GM21528 (cell line): ENCODE measurements around the gene TSBP1.
"Not testable (repeated sequence)": the region's sequence is repeated elsewhere in the genome, so short reads cannot be mapped to it uniquely, and the experiment has no call there.

Experiments
- ATAC-seq: cut with Tn5 transposase; IDR thresholded peaks from one replicate; pipeline ENCODE4 v1.9.1; 2021; ENCODE audit warnings: mild to moderate bottlenecking, moderate library complexity; ENCODE audit not compliant: unreplicated experiment, low FRiP score

TSBP1 gene

DNA sequence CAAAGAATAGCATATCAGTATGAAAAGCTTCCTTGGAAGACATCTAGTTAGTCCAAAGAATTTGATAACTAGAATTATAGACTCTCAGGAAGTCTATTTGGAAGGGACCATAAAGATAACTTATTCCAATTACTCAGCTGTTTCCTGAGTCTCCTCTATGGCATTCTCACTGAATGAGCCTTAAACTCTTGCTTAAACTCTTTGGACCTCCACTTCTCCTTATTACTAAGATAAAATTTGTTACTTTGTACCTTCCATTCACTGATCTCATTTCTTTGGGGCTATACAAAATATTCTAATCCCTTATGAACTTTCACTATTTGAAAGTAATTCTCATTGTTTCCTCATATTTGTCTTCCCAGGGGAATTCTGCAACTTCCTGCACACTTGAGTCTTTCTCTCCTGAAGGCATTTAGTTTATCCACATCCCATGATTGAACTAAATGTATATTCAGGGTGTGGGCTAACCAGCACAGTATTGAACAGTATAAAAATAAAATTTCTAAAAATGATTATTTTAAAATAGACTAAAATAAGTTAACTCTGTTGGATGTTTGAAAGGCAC is 80.7 kb downstream of the TSBP1 start:
- no peak for ATAC-seq

DNA sequence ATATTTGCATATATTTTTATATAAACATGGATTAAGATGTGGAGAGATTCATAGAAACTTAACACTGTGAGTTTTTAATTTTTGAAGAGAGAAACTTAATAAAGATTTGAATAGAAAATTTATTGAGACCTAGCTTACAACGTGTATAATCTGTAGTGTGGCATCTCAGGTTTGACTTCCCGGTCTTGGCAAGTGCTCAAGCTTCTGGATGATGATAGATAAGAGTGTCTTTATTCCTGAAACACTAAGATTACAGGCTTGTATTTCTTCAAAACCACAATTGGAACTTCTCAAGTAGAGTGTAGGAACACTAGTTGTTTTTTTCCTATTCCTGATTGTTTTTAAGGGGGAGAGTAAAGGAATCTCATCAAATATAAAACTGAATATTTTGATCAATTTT is 83.3 kb downstream of the TSBP1 start:
- ATAC-seq = no peak

DNA sequence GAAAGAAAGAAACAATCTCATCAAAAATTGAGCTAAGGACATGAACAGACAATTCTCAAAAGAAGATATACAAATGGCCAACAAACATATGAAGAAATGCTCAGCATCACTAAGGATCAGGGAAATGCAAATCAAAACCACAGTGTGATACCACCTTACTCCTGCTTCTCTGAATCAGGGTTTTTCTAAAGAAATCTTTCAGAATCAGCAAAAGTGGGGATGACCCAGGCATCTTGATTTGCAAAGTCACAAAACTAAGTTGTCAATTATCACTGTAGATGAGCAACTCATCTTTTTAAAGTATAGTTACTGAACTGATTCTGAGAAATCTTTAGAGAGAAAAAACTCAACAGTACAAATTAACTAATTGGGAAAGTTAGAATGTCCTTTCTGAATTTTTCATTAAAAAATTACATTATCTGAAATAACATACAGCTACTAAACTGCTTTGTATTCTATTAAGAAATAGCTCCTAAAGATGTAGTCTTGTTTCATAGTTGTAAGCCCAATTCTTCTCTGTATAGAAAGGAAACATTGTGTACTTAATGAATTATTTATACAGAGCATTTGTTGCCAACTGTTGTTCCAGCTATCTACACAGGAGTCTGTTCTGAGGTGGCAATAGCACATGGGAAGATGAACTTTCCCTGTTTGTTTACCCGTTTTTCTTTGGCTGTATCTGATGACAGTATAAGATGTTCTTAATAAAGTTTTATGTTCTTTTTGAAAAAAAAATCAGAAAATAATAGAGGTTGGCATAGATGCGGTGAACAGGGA is 97.7 kb downstream of the TSBP1 start:
- ATAC-seq = not testable (repeated sequence)

- ATAC-seq = no peak
Measured at GRCh38 chr6:32271429-32271828, 100.3 kb downstream of the TSBP1 start.

DNA sequence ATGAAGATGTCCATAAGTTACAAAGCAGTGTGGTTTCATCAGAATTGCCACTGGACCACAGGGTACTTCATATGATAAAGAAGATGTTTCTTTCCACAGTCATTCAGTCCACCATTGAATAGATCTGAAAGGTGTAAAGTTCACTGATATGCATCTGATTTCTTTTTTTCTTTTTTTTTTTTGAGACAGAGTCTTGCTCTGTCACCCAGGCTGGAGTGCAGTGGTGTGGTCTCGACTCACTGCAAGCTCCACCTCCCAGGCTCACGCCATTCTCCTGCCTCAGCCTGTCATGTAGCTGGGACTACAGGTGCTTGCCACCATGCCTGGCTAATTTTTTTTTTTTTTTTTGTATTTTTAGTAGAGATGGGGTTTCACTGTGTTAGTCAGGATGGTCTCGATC is 103.2 kb downstream of the TSBP1 start:
- ATAC-seq = not testable (repeated sequence)

DNA sequence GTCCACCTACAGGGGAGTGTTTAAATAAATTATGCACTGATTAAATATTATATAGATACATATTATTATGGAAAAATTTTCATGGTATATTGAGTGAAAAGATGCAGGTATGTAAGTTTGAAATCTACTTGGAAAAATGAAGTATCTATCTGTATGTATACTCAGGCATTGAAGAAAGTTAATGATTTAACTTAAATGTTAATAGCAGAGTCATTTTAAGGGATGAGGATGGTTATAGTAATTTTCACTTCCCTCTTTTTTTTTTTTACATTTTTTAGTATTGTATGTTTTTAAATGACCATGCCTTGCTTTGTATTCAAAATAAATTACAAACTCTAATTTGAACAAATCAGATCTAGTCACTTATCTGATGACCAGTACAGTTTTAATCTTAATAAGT is 104.7 kb downstream of the TSBP1 start:
- ATAC-seq = no peak

DNA sequence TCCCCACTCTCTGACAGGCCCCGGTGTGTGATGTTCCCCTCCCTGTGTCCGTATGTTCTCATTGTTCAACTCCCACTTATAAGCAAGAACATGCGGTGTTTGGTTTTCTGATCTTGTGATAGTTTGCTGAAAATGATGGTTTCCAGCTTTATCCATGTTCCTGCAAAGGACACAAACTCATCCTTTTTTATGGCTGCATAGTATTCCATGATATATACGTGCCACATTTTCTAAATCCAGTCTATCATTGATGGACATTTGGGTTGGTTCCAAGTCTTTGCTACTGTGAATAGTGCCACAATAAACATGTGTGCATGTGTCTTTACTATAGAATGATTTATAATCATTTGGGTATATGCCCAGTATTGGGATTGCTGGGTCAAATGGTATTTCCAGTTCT is 114.4 kb downstream of the TSBP1 start:
- ATAC-seq = not testable (repeated sequence)

DNA sequence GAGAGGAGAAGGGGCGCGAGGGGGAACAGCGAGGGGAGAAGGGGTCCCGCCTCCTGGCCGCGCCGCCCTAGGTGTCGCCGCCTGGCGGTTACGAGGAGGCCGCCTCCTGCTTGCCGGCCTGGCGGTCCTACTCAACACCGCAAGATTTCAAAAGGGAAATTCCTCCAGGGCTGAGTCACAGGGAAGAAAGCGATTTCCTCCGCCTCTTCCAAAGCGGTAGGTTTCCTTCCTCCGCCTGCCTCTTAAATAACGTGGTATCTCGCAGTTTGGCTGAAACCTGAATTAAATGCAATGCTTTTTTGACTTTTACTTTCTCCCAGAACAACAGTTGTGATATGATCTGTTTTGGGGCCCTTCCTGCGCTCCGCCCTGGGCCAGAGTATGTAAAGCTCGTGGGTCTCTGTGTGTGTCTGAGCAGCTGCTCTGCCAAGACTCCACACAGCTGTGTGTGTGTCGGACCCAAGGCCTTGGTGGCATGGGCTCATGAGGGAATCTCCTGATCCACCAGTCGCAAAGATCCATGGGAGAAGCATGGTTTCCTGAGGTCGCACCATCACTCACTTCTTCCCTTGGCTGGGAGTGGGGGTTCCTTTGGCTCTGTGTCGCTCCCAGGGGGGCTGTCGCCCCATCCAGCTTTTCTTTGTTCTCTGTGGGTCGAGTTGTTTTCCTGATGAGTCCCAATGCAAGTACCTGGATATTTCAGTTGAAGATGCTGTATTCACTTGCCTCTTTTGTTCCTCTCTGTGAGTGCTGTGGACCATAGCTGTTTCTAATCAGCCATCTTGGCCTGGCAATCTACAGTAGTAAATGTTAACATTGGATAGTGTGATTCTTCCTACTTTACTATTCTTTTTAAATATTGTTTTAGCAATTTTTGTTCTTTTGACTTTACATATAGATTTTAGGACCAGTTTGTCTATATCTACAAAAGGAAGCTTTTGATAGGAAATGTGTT is 116.2 kb downstream of the TSBP1 start:
- ATAC-seq = no peak

DNA sequence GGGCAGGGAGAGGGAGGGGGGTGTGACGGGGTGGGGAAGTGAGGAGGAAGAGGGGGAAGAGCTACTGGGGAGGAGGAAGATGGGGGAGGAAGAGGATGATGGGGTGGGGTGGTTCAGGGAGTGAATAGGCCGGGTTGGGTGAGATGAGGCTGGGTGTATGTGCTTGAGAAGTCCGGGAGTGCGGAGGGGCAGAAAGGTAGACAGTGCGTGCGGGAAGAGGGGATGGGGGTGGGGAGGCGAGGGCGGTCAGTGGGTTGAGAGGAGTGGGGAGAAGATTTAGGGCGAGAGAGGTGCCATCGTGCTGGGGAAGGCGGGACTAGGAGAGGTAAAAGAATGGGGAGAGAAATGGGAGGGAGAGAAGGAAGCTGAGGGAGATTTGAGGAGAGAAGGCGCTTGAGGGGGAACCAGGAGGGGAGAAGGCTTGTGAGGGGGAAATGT is 116.9 kb downstream of the TSBP1 start:
- no peak for ATAC-seq

- ATAC-seq = no peak
Measured at GRCh38 chr6:32252331-32253009, 119.2 kb downstream of the TSBP1 start.

GRCh38 chr6:32249262-32249661 is 122.4 kb downstream of the TSBP1 start:
- no peak for ATAC-seq

DNA sequence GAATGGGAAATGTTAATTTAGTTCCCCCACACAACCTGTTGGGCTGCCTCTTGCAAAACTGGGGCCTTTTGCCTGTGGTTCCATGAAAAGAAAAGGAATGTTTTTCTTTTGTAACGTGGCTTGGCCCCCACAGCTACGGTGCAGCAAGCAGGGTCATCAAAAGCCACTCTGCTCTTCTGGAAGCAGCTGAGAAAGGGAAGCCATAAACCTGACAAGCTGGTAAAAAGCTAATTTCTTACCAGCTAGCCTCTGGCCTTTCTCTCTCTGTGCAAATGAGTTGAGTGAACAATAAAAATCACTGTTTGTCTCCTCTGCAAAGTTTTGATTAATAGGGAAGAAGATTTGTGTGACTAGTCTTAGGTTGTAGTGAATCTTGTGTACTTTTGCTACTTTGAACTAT is 124.3 kb downstream of the TSBP1 start:
- no peak for ATAC-seq

- ATAC-seq = no peak
Measured at GRCh38 chr6:32244946-32245398, 126.7 kb downstream of the TSBP1 start.

DNA sequence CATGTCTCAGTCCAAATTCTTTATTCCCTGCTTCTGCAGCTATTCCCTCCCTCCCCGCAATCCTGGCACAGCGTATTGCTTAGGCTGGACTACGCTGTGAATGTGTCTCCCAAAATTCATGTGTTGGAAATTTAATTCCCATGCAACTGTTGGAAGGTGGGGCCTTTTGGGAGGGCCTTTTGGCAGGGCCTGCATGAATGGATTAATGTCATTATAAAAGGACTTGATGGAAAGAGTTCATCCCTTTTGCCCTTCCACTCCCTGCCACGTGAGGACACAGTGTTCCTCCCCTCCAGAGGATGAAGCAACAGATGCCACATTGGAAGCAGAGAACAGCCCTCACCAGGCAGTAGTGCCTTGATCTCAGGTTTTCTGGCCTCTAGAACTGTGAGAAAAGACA is 127.4 kb downstream of the TSBP1 start:
- ATAC-seq = no peak
